ENCODE data around the gene TSC22D2.

GRCh38 chr3:150443331-150443741 lies 35.2 kb downstream of the TSC22D2 start:
- no peak for TF ChIP-seq EZH2phosphoT487 (IDR thresholded peaks at IDR 0.05; ENCODE audit: low read depth)
- TF ChIP-seq, protein P1, sequence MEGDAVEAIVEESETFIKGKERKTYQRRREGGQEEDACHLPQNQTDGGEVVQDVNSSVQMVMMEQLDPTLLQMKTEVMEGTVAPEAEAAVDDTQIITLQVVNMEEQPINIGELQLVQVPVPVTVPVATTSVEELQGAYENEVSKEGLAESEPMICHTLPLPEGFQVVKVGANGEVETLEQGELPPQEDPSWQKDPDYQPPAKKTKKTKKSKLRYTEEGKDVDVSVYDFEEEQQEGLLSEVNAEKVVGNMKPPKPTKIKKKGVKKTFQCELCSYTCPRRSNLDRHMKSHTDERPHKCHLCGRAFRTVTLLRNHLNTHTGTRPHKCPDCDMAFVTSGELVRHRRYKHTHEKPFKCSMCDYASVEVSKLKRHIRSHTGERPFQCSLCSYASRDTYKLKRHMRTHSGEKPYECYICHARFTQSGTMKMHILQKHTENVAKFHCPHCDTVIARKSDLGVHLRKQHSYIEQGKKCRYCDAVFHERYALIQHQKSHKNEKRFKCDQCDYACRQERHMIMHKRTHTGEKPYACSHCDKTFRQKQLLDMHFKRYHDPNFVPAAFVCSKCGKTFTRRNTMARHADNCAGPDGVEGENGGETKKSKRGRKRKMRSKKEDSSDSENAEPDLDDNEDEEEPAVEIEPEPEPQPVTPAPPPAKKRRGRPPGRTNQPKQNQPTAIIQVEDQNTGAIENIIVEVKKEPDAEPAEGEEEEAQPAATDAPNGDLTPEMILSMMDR (IDR thresholded peaks at IDR 0.05; ENCODE audit: low read depth, low read length), result no peak

Measured in OCI-LY3 (cell line).